NCI-H2227 (cell line): Measurements from ENCODE around the gene ANKFN1.

Source experiments
- DNase-seq: peaks from one replicate; lab custom pipeline; 2025; ENCODE audit not compliant: unreplicated experiment; lab: John Stamatoyannopoulos, UW

Gene ANKFN1

DNA sequence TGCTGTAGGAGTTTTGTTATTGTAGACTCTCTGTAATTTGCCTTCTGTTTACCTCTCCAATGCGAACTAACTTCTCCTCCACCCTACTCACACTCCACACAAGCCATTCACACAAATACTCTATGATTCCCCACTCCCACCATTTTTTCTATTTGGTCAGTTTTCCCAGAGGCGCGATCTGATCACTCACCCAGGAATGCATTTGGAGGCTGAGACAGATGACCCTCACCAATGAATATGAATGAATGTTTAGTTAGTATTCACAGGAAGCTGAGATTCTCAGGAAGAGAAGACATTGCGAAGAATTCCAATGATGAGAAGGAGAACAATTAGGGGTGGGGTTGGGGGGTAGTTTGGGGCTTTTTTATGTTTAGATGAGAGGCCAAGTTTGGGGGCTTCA is 10.5 kb upstream of the ANKFN1 start:
- DNase-seq: no peak

DNA sequence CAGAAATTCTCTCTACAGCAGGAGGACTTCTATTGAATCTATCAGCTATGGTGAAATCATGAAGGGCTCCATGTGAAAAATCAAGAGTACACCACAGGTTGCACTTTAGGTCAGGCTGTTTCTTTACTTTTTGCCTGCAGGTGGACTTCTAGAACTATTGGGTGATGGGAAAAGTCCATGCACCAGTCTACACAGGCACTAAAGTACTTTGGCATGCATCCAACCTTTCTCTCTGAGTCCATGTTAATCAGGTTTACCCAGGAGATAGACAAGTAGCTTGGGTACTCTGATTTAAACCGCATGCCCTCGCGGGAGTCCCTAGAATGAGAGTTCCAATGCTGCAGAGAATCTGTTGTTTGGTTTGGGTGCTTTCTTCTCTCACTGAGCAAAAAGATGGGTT is 9.1 kb upstream of the ANKFN1 start:
- DNase-seq: no peak

DNA sequence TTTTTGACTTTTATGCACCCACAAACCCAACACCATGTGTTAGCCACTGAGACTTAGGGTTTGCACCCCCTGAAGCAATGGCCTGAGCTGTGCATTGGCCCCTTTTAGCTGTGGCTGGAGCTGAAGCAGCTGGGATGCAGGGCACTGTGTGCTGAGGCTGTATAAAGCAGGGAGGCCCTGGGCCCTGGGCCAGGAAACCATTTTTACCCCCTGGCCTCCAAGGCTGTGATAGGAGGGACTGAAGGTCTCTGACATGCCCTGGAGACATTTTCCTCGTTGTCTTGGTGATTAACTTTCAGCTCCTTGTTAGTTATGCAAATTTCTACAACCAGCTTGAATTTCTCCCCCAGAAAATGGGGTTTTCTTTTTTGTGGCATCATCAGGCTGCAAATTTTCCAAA is 6.7 kb upstream of the ANKFN1 start:
- no peak for DNase-seq

DNA sequence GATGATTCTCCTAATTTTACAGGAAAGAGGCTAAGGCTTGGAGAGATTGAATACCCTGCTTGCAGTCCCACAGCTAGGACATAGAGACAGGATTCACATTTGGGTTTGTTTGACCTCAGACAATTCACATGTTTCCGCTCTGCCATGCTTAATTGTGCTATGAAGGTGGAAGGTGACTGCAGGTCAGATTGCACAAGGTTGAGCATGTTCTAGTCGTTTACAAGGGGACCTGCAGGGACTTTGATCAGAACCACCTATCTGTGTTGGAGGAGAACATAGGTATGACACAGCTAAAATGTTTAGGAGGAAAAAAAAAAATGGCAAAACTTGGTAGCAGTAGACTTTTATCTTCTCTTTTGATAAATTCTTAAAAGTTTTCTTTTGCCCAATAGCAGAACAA is 4.9 kb upstream of the ANKFN1 start:
- no peak for DNase-seq

DNA sequence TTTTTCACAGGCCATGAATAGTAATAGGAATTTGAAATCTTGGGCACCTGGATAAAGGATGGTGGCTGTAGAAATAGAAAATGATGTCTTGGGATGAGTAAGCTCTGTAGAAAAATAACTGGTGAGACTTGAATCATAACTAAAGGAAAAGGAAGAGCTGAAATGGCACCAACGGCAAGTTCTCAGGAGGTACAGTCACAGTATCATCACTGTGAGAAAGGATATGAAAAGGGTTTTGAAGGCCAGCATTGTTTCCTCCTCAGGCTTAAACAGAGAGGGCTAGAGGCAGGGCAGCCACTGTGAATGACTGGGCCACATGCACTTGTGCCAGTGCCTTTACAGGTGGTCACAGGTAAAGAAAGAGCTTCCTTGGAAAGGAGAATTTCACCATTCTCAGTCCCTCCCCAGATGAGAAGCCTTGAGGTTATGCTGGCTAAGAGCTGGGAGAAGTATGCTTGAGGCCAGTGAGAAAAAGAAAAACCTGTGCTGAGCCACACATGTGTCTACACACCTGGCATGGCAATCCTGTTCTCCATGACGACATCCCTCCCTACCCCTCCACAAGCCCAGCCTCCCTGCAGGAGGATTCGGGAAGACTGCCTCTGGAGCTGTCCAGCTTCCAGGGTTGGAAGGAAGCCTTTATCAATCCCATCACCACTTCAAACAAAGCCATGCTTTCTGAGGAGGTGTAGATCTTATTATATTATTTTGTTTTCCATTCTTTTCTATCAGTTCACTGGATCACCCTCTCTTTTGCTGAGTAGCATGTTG is 3.8 kb upstream of the ANKFN1 start:
- DNase-seq: no peak

DNA sequence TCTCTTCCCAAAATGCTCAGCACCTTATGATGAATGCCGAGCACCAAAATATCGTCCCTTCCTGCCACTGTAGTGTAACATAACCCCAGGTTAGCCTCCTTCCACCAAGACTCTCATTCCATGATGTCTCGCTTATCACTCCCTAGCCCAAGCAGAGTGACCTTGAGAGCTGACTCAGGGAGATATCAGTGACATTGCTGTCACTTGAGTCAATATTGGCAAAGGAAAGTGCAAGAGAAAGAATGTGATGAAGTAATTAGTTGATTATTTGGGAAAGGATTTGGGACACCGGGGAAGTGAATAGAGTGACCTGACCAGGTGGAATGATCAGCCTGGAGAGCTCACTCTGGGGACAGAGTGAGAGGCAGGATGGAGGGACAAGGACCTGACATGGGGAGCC is 2.6 kb upstream of the ANKFN1 start:
- DNase-seq: no peak

DNA sequence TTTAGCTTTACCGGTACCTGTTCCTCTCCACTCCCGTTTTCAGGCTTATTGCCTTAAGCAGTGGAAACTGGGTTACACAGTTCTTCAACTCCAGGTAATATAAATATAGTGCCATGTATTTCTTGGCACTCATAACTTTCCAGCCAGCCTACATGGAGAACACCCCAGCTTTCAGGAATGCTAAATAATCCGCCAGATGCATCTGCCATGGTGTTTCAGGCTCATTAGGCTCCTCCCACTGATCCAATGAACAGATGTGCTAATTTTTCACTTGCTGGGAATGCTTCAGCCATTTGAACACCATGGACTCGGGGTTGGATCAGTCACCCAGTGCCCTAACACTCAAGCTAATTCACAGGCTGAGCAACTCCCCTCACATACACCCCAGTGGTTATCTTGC is 4.6 kb downstream of the ANKFN1 start:
- no peak for DNase-seq

DNA sequence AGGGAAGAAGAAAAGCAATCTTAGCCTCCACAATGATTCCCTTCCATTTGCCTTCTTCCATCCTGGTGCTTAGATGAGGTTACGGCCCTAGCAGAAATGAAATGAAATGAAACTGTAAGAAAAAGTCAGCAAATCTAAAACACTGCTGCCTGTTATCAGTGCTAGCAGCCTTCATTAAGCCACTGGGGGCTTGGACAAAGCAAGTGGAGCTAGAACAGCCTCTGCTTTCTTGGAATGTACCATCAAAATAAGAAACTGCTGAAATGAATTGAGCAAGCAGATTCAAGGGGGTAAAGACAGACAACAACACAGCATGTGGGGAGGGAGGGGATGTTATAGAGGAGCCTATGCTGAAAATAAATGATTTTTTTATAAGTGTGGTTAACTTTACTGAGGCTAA is 5.1 kb downstream of the ANKFN1 start:
- no peak for DNase-seq

DNA sequence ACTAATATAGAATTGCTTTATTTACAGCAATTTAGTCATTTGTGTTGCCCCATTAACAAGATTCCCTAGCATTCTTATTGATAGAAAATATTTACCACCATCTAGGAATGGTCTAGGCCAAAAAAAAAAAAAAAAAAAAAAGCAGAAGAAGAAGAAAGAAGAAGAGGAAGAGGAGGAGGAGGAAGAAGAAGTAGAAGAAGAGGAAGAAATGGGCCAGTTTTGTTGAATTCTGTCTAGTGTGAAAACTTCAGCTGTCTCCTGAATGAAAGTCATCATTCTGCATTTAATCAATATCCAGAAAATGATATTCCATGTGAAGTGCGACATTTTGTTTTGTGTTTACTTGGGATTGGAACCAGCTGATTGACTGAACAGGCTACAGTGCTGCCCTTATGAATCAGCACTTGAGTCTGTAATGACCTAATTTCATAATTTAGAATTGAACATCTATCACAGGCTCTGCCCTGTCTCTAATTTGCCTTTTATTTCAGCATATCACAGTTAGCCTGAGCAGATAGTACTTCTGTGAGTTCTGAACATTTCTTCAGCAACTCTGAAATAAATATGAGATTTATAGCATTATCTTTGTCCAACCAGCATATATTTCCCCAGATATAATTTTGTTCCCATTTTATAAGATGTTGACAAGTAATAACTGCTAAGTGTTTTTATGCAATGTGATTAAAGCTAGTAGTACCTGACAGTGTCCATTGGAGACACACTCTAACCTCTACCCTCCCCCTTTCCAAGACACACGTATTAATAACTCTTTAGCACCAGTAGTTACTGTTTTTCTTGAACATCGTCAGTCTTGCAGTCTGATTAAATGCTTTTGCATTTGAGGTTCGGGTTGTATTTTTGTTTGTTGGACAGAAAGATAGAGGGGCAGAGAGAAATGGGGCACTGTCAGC is 5.9 kb downstream of the ANKFN1 start:
- no peak for DNase-seq

DNA sequence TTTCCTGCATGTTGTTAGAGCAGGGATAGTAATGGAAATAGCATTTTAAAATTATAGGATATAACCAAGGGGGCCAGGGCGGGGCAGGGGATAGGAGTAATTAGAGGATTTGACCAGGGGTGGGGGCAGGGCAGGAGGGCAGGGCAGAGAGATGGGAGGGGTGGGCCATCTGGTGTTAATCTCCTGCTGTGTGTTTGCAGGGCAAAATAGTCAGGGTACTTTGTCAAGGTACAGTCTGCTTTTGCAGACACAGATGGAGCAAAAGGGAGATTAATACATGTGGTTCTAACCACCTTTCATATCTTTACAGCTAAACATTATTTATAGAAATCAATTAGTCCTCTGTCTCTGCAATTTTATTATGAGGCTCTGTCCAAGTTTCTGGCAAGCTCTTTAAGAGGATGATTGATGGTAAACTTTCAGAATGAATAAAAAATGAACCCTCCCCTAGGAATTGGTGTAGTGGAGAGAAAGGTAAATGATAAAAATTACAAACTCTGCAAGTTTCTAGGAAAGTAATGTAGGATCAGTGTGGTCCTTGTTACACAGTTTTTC is 6.6 kb downstream of the ANKFN1 start:
- DNase-seq: no peak

DNA sequence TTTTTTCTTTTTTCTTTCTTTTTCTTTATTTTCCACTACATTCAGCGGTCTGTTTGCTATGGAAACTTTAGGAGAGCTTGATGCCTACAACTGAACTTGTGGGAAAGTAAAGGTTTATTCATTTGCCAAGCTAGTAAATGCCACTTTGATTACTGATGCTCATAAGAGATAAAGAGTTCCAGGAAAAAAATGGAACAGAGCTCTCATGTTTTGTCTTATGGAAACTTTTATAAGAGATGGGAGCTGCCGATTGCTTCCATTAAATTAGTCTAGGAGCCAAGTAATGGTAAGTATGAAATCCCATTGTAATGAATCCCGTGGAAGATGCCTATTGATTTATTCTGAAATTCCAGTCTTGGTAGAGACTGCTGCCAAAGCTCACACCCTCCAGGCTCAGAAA is 7.1 kb downstream of the ANKFN1 start:
- no peak for DNase-seq

DNA sequence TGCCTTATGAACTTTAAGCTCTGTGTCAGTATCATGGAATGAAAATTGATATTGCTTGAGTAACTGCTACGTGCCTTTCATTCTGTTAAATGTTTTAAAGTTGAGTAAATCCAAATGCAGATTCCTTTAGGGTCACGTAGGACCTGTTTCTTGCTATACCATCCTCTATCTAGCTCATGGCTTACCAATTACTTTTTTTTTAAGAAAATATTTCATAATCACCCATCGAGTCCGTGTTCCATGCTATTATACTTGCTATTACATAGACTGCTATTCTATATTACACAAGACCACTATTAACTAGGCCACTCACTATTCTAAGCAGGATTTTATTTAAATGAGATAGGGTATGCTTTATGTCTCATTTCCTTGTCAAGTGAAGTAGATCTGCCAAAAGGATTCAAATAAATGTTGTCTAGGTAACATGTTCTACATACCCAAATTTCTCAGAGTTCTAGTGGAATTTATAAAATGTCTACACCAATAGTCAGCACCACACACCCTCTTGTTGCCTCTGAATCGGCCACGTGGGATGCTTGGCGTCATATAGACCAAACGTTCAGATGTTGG is 11.9 kb downstream of the ANKFN1 start:
- no peak for DNase-seq

DNA sequence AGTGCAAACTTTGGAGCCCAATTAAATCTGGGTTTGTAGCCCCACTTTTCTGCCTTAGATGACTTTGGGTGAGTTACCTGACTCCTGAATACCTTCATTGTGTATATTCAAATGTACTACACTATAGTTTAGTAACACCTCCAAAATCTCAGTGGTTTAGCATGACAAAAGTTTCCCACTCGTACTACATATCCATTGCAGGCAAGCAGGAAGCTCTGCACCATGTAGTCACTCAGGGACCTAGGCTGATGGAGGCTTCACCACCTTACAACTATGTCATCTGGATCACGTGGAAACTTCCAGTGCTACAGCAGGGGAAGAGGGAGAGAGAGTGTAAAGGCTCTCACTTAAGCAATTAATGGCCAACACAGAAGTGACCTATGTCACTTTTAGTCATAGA is 14.2 kb downstream of the ANKFN1 start:
- no peak for DNase-seq

DNA sequence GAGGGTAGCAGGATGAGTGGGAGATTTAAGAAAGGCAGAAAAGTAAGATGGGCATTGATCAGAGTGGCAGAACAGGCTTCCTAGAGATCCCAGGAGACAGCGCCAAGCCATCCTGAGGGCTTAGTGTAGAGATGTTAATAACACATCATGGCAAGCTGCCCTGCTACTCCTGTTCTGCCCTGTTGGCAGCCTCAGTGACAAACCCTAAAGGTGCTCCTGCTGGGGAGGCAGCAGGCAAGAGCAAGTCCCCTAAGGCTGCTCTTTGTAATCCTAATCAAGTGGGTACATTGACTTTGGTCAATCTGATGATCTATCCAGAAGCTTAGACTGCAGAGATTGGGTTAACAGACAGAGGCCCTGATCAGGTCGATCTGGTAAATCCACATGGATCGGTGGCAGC is 16.3 kb downstream of the ANKFN1 start:
- DNase-seq: no peak

DNA sequence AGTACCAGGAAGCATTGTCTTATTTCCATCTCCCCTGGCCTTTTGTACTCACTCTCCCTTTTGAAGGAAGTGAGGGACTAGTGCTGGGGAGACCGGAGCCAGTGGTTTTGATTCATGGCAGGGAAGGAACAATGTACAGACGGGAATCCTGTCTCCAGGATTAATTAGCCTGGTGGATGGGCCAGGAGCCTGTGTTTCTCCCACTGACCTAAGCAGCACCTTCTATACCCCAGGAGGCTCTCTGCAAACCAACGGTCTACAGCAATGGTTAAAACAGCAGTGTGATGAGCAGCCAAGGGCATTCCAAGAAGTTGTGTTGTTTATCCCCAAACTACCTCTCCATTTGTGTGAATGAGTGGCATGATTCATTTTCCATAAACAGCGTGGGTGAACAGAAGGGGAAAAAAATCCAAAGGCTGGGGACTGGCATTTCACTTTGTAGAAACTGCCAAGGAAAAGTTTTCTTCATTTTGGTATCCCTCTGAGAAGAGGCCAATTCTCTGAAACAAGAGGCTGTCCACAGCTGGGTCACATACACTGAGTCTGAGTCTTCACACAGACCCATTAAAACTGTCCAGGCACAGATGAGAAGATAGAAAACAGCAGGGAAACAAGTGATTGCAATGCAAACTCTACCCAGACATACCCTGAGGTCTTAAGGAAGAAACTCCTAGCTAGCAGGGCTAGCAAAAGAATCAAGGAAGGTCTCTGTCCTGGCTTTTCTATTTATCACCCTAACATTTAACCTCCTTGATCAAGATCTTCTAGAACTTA is 18.1 kb downstream of the ANKFN1 start:
- no peak for DNase-seq

DNA sequence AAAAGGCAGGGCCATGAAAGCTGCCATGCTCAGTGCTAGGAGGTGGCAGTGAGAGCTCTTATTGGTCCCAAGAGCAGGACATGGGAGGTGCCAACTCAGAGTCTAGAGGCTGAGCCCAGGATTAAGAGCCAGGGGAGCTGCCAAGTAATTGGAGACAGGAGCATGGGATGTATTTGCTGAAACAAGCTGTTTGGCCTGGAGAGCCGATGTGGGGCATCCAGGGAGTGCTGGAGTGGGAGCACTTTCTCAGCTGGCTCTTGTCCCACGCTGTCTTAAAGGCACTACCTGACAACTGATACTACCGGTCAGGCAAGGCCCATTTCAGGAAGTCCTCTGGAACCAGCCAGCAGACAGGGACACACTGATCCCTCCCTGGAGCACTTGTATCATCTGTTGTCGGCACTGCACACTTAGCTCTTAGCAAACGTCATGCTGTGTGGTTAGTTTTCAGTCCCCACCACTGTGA is 19.3 kb downstream of the ANKFN1 start:
- DNase-seq: no peak

DNA sequence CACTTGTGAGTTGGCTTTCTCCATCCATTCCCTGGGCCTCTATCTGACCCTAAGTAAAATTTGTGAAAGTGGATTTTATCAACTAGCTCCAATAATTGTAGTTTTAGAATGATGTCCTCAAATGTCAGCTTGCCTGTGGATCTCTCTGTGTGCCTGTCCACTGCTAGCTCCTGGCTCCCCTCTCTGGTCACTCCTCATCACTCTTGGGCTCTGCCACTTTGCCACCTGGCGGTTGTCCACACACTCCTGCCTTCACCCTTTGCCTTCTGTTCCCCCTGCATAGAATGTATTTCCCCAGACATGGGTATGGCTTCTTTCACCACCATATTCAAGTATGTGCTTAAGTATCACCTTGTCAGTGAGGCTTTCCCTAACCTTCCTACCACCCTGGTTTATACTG is 19.8 kb downstream of the ANKFN1 start:
- no peak for DNase-seq

DNA sequence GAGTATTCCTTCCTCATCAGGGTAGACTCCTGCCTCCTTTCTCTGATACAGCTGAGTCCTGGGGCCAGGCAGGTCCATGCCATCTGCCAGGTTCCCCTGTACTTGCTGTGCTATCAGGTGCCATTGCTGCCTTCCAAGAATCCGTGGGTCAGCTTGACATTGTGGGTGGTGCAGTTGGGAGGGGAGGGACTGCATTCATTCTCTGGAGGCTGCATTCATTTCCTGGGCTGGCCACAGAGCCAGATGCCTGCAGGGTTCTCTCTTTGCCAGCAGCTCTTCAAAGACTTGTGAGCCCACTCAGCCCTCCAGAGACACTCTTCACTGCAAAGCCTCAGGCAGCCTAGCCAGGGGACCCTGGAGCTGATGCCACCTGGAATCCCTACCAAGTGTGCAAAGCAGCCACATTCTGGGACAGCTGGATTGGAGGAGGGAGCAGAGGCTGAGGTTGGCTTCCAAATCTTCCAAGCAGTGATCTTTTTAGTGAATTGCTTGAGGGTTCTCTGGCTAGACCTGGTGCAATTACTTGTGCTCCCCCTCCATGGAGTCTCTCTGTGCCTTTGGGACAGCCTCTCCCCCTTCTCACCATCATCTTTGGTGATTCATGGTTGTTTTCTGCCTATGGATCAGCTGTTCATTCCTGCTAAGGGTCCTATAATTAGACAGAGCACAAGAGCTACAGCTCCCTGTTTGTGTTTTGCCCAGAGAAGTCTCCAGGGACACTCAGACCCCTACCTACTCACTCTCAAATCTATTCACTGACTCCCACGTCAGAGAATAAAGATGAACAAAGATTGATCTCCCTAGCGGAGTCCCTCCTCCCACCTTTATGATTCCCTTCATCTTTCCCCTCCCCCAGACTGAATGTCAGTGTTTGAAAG is 20.9 kb downstream of the ANKFN1 start:
- no peak for DNase-seq

DNA sequence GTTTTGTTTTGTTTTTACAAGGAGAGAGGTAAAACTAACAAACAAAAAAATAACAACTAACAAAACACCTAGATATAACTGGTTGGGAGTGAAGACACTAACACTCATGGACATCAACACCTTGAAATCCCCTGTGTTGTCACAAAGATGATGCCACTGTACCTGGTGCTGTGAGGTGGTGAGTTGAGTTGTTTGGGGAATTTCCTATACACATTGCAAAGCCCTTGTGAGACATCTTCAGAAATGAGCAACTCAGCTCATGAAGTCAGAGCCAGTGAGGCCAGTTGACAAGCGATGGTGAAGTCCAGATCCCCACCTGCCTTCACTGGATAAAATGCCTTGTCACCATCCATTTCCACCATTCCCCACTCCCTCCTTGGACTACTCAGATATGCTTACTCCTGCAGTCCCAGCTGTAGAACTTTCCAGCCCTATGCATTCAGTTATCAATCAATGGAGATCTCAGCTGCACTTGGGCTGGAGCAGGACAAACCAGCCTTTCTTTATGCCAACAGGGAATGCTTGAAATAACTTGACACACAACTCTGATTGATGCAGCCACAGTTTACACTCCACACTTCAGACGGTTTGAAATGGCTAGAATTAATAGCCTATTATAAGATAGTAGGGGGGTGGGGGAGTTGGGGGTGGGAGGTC is 22.2 kb downstream of the ANKFN1 start:
- no peak for DNase-seq
